ENCODE results near the gene NIPBL.
A peak's percentile ranks its signal among the peaks of the same experiment; 100 is the strongest.
"Not testable (repeated sequence)": the region's sequence is repeated elsewhere in the genome, so short reads cannot be mapped to it uniquely, and the experiment has no call there.

NIPBL gene

GRCh38 chr5:36901856-36902255, 25.3 kb downstream of the NIPBL start:
- no peak overlapping the region for H3K4me3 ChIP-seq (ENCODE audit: control insufficient read depth in 1 of 7, extremely low read depth in 1 of 7, insufficient read depth in 4 of 7, low read depth in 2 of 7, low read length in 6 of 7)
- H3K27ac ChIP-seq (ENCODE audit: insufficient read depth in 1 of 2, low read depth in 1 of 2, low read length in 2 of 2, poor library complexity in 1 of 2, severe bottlenecking in 2 of 2), result no peak overlapping the region
- no peaks in the 10 kb centered on the region for H3K27me3 ChIP-seq (replicated peaks in 2 of 5; ENCODE audit: control insufficient read depth in 4 of 5, insufficient read depth in 5 of 5, low read length in 4 of 5)
- H3K36me3 ChIP-seq (ENCODE audit: control insufficient read depth in 4 of 4, insufficient read depth in 4 of 4, low read length in 3 of 4), result no peaks in the 10 kb centered on the region
- DNase-seq, result peak in 1 of 3 donors; percentile 26
- H3K9me3 ChIP-seq (ENCODE audit: control extremely low read depth in 1 of 5, control insufficient read depth in 4 of 5, insufficient read depth in 2 of 5, low read depth in 1 of 5, low read length in 4 of 5), result peaks cover 0 to 15% (median 1%) of the 10 kb centered on the region in 5 experiments
- ChIA-PET POLR2A (no interaction called here), CTCF (interaction anchor here (0.6 kb wide), 1 partner anchor 166 kb away, joined by 3 read pairs; no protein-coding TSS in a partner anchor)
- no peaks in the 10 kb centered on the region for H3K4me1 ChIP-seq (ENCODE audit: control extremely low read depth in 1 of 4, control insufficient read depth in 4 of 4, insufficient read depth in 4 of 4, low read length in 3 of 4)
- no CpG with 5 or more reads among the region's 3 CpGs for WGBS (ENCODE audit: insufficient coverage)

DNA sequence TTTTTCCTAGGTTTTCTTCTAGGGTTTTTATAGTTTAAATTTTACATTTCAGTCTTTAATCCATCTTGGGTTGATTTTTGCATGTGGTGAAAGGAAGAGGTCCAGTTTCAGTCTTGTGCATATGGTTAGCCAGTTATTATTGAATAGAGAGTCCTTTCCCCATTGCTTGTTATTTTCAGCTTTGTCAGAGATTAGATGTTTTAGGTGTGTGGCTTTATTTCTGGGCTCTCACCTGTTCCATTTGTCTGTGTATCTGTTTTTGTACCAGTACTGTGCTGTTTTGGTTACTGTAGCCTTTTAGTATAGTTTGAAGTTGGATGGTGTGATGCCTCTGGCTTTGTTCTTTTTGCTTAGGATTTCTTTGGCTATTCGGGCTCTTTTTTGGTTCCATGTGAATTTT, 25.8 kb downstream of the NIPBL start:
- no peaks in the 10 kb centered on the region for H3K27me3 ChIP-seq (replicated peaks in 2 of 5; ENCODE audit: control insufficient read depth in 4 of 5, insufficient read depth in 5 of 5, low read length in 4 of 5)
- H3K36me3 ChIP-seq (ENCODE audit: control insufficient read depth in 4 of 4, insufficient read depth in 4 of 4, low read length in 3 of 4), result no peaks in the 10 kb centered on the region
- H3K4me3 ChIP-seq (ENCODE audit: control insufficient read depth in 1 of 7, extremely low read depth in 1 of 7, insufficient read depth in 4 of 7, low read depth in 2 of 7, low read length in 6 of 7), result no peak overlapping the region
- no peaks in the 10 kb centered on the region for H3K4me1 ChIP-seq (ENCODE audit: control extremely low read depth in 1 of 4, control insufficient read depth in 4 of 4, insufficient read depth in 4 of 4, low read length in 3 of 4)
- no peak overlapping the region for H3K27ac ChIP-seq (ENCODE audit: insufficient read depth in 1 of 2, low read depth in 1 of 2, low read length in 2 of 2, poor library complexity in 1 of 2, severe bottlenecking in 2 of 2)
- no CpG with 5 or more reads among the region's 1 CpG for WGBS (ENCODE audit: insufficient coverage)
- ChIA-PET POLR2A (no interaction called here), CTCF (interaction anchor here (0.6 kb wide), 1 partner anchor 166 kb away, joined by 3 read pairs; no protein-coding TSS in a partner anchor)
- no peak for DNase-seq
- peaks cover 0 to 15% (median 1%) of the 10 kb centered on the region in 5 experiments for H3K9me3 ChIP-seq (ENCODE audit: control extremely low read depth in 1 of 5, control insufficient read depth in 4 of 5, insufficient read depth in 2 of 5, low read depth in 1 of 5, low read length in 4 of 5)

DNA sequence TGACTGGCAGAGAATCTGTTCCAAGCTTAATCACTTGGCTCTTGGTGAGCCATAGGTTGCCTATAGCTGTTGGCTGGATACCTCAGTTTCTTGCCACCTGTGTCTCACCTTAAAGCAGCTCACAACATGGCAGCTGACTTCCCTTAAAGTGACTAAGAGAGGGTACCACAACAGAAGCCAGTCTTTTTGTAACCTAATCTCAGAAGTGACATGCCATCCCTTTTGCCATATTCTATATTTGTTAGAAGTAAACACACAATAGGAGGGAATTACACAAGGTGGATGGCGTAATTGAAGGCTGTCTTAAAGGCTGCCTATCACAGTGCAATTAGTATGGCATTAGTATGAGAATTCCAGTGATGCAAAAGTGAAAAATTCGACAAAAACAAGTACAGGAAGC, 28.1 kb downstream of the NIPBL start:
- no peak for DNase-seq
- ChIA-PET CTCF (interaction anchor here (1.2 kb wide), 1 partner anchor 11 kb away, joined by 4 read pairs; no protein-coding TSS in a partner anchor), POLR2A (interaction anchor here (0.5 kb wide), 1 partner anchor 281 kb away, joined by 3 read pairs; no protein-coding TSS in a partner anchor)

GRCh38 chr5:36908544-36909260, 32.1 kb downstream of the NIPBL start:
- H3K4me1 ChIP-seq (ENCODE audit: control extremely low read depth in 1 of 4, control insufficient read depth in 4 of 4, insufficient read depth in 4 of 4, low read length in 3 of 4), result peaks cover 0 to 13% (median 0%) of the 10 kb centered on the region in 4 experiments
- ChIA-PET POLR2A (no interaction called here), CTCF (interaction anchor here (0.5 kb wide), 1 partner anchor 23 kb away, joined by 4 read pairs; no protein-coding TSS in a partner anchor)
- peak overlapping the region in 1 of 2 experiments; percentile 6 for H3K27ac ChIP-seq (ENCODE audit: insufficient read depth in 1 of 2, low read depth in 1 of 2, low read length in 2 of 2, poor library complexity in 1 of 2, severe bottlenecking in 2 of 2)
- WGBS (ENCODE audit: insufficient coverage), result no CpG with 5 or more reads among the region's 2 CpGs
- H3K27me3 ChIP-seq (replicated peaks in 2 of 5; ENCODE audit: control insufficient read depth in 4 of 5, insufficient read depth in 5 of 5, low read length in 4 of 5), result no peaks in the 10 kb centered on the region
- H3K9me3 ChIP-seq (ENCODE audit: control extremely low read depth in 1 of 5, control insufficient read depth in 4 of 5, insufficient read depth in 2 of 5, low read depth in 1 of 5, low read length in 4 of 5), result no peaks in the 10 kb centered on the region
- peak overlapping the region in 1 of 7 experiments; percentile 2 for H3K4me3 ChIP-seq (ENCODE audit: control insufficient read depth in 1 of 7, extremely low read depth in 1 of 7, insufficient read depth in 4 of 7, low read depth in 2 of 7, low read length in 6 of 7)
- H3K36me3 ChIP-seq (ENCODE audit: control insufficient read depth in 4 of 4, insufficient read depth in 4 of 4, low read length in 3 of 4), result no peaks in the 10 kb centered on the region
- DNase-seq, result peak in 2 of 3 donors; percentile 20 to 23

More for the DNA sequence above, 28.1 kb downstream of the NIPBL start:
- Histone ChIP-seq H3K4me1 (ENCODE audit: control extremely low read depth in 1 of 4, control insufficient read depth in 4 of 4, insufficient read depth in 4 of 4, low read length in 3 of 4) (peaks cover 0 to 13% (median 0%) of the 10 kb centered on the region in 4 experiments), H3K27me3 (replicated peaks in 2 of 5; ENCODE audit: control insufficient read depth in 4 of 5, insufficient read depth in 5 of 5, low read length in 4 of 5) (no peaks in the 10 kb centered on the region), H3K36me3 (ENCODE audit: control insufficient read depth in 4 of 4, insufficient read depth in 4 of 4, low read length in 3 of 4) (no peaks in the 10 kb centered on the region), H3K9me3 (ENCODE audit: control extremely low read depth in 1 of 5, control insufficient read depth in 4 of 5, insufficient read depth in 2 of 5, low read depth in 1 of 5, low read length in 4 of 5) (peaks cover 0 to 15% (median 1%) of the 10 kb centered on the region in 5 experiments), H3K4me3 (ENCODE audit: control insufficient read depth in 1 of 7, extremely low read depth in 1 of 7, insufficient read depth in 4 of 7, low read depth in 2 of 7, low read length in 6 of 7) (no peak overlapping the region), H3K27ac (ENCODE audit: insufficient read depth in 1 of 2, low read depth in 1 of 2, low read length in 2 of 2, poor library complexity in 1 of 2, severe bottlenecking in 2 of 2) (no peak overlapping the region)
- WGBS (ENCODE audit: insufficient coverage), result 93% methylated on average over 1 of the region's 2 CpGs

DNA sequence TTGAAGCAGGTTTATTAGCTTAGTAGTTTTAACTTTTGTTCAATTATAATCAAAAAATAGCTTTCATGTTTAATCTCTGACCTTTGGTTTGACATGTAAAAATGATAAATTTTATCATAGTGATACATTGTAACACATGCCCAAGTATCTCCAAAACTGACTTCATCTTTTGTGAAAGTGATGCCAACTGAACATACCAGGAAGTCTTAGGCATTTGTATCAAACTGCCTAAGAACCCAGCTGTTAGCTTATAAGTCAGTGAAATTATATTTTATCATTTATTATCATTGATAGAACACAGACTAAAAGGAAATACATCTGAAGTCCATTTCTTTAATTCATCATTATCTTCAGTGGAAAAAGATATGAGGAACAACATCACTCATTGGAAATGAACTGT, 39.1 kb downstream of the NIPBL start:
- Histone ChIP-seq H3K9me3 (ENCODE audit: control extremely low read depth in 1 of 5, control insufficient read depth in 4 of 5, insufficient read depth in 2 of 5, low read depth in 1 of 5, low read length in 4 of 5) (no peaks in the 10 kb centered on the region), H3K36me3 (ENCODE audit: control insufficient read depth in 4 of 4, insufficient read depth in 4 of 4, low read length in 3 of 4) (peaks cover 0 to 3% (median 0%) of the 10 kb centered on the region in 4 experiments), H3K27ac (ENCODE audit: insufficient read depth in 1 of 2, low read depth in 1 of 2, low read length in 2 of 2, poor library complexity in 1 of 2, severe bottlenecking in 2 of 2) (no peak overlapping the region), H3K4me1 (ENCODE audit: control extremely low read depth in 1 of 4, control insufficient read depth in 4 of 4, insufficient read depth in 4 of 4, low read length in 3 of 4) (peaks cover 0 to 1% (median 0%) of the 10 kb centered on the region in 4 experiments), H3K4me3 (ENCODE audit: control insufficient read depth in 1 of 7, extremely low read depth in 1 of 7, insufficient read depth in 4 of 7, low read depth in 2 of 7, low read length in 6 of 7) (no peak overlapping the region), H3K27me3 (replicated peaks in 2 of 5; ENCODE audit: control insufficient read depth in 4 of 5, insufficient read depth in 5 of 5, low read length in 4 of 5) (no peaks in the 10 kb centered on the region)
- ChIA-PET CTCF (interaction anchor here (0.8 to 1.2 kb wide), 3 partner anchors 11 to 34 kb away, joined by 3 to 4 read pairs (median 3); no protein-coding TSS in a partner anchor), POLR2A (no interaction called here)
- no peak for DNase-seq

GRCh38 chr5:36916614-36917013, 40.0 kb downstream of the NIPBL start:
- POLR2A ChIA-PET; H3K9me3 ChIP-seq (ENCODE audit: control extremely low read depth in 1 of 5, control insufficient read depth in 4 of 5, insufficient read depth in 2 of 5, low read depth in 1 of 5, low read length in 4 of 5); H3K4me1 ChIP-seq (ENCODE audit: control extremely low read depth in 1 of 4, control insufficient read depth in 4 of 4, insufficient read depth in 4 of 4, low read length in 3 of 4); H3K4me3 ChIP-seq (ENCODE audit: control insufficient read depth in 1 of 7, extremely low read depth in 1 of 7, insufficient read depth in 4 of 7, low read depth in 2 of 7, low read length in 6 of 7); H3K36me3 ChIP-seq (ENCODE audit: control insufficient read depth in 4 of 4, insufficient read depth in 4 of 4, low read length in 3 of 4); CTCF ChIA-PET; H3K27me3 ChIP-seq (replicated peaks in 2 of 5; ENCODE audit: control insufficient read depth in 4 of 5, insufficient read depth in 5 of 5, low read length in 4 of 5); DNase-seq; H3K27ac ChIP-seq (ENCODE audit: insufficient read depth in 1 of 2, low read depth in 1 of 2, low read length in 2 of 2, poor library complexity in 1 of 2, severe bottlenecking in 2 of 2): not testable (repeated sequence)
- no CpG with 5 or more reads among the region's 4 CpGs for WGBS (ENCODE audit: insufficient coverage)

DNA sequence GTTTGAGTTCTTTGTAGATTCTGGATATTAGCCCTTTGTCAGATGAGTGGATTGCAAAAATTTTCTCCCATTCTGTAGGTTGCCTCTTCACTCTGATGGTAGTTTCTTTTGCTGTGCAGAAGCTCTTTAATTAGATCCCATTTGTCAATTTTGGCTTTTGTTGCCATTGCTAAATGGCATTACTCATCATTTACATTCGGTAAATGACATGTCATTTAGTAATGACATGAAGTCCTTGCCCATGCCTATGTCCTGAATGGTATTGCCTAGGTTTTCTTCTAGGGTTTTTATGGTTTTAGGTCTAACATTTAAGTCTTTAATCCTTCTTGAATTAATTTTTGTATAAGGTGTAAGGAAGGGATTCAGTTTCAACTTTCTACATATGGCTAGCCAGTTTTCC, 40.8 kb downstream of the NIPBL start:
- CTCF ChIA-PET; H3K27ac ChIP-seq (ENCODE audit: insufficient read depth in 1 of 2, low read depth in 1 of 2, low read length in 2 of 2, poor library complexity in 1 of 2, severe bottlenecking in 2 of 2); H3K4me3 ChIP-seq (ENCODE audit: control insufficient read depth in 1 of 7, extremely low read depth in 1 of 7, insufficient read depth in 4 of 7, low read depth in 2 of 7, low read length in 6 of 7); H3K4me1 ChIP-seq (ENCODE audit: control extremely low read depth in 1 of 4, control insufficient read depth in 4 of 4, insufficient read depth in 4 of 4, low read length in 3 of 4); DNase-seq; H3K36me3 ChIP-seq (ENCODE audit: control insufficient read depth in 4 of 4, insufficient read depth in 4 of 4, low read length in 3 of 4); H3K9me3 ChIP-seq (ENCODE audit: control extremely low read depth in 1 of 5, control insufficient read depth in 4 of 5, insufficient read depth in 2 of 5, low read depth in 1 of 5, low read length in 4 of 5); POLR2A ChIA-PET; H3K27me3 ChIP-seq (replicated peaks in 2 of 5; ENCODE audit: control insufficient read depth in 4 of 5, insufficient read depth in 5 of 5, low read length in 4 of 5): not testable (repeated sequence)
- WGBS (ENCODE audit: insufficient coverage), result no CpG with 5 or more reads among the region's 1 CpG

Data from common myeloid progenitor, CD34-positive (primary cell).